Stimulated activated naive B cell treated with anti-CD40 and anti-IgM and Interleukin-4, amounts not matched to agents 10 μg/mL and 1 μg/mL and 100 μg/mL, for 72 hours (primary cell): ENCODE results near the gene MYOT.

Experiments
- ATAC-seq, 2 donors: fragments of 150-1000 bp; cut with Tn5 transposase; replicated peaks; 2 replicates each; pipeline ENCODE4 v1.10.0; 2021; ENCODE audit warnings: moderate library complexity in 1 of 2
- DNase-seq: peaks from one replicate; pipeline ENCODE4 v3.0.0; 2021
- H3K27ac Mint-ChIP-seq: one replicate; pipeline ENCODE4 v1.8.0; 2022; ENCODE audit warnings: mild to moderate bottlenecking, mixed read lengths
- H3K27me3 Mint-ChIP-seq, 2 donors: one replicate each; pipeline ENCODE4 v1.8.0; 2022; ENCODE audit warnings: mixed read lengths in 2 of 2
- H3K36me3 Mint-ChIP-seq, 2 donors: one replicate each; pipeline ENCODE4 v1.8.0; 2022; ENCODE audit warnings: mixed read lengths in 2 of 2, mild to moderate bottlenecking in 1 of 2
- H3K4me1 Mint-ChIP-seq, 2 donors: one replicate each; pipeline ENCODE4 v1.8.0; 2022; ENCODE audit warnings: mixed read lengths in 2 of 2, mild to moderate bottlenecking in 1 of 2
- H3K4me3 Mint-ChIP-seq, 2 donors: one replicate each; pipeline ENCODE4 v1.8.0; 2022; ENCODE audit warnings: mild to moderate bottlenecking in 2 of 2, mixed read lengths in 2 of 2, moderate library complexity in 1 of 2
- H3K9me3 Mint-ChIP-seq, 2 donors: one replicate each; pipeline ENCODE4 v1.8.0; 2022; ENCODE audit warnings: mixed read lengths in 2 of 2, mild to moderate bottlenecking in 1 of 2

Gene MYOT

GRCh38 chr5:137901011-137901817, 33.6 kb downstream of the MYOT start:
- Mint-ChIP-seq H3K27ac (peak overlapping the region; percentile 85), H3K36me3 (peaks cover 0 to 3% of the 10 kb centered on the region in 2 donors), H3K4me1 (peaks cover 30 to 69% of the 10 kb centered on the region in 2 donors), H3K9me3 (peaks cover 0 to 1% of the 10 kb centered on the region in 2 donors), H3K27me3 (no peaks in the 10 kb centered on the region), H3K4me3 (peak overlapping the region; percentile 34 to 51)
- no peak for DNase-seq
- peak; percentile 25 to 46 for ATAC-seq

- DNase-seq (no peak), ATAC-seq (no peak)
- Mint-ChIP-seq H3K36me3 (peaks cover 0 to 1% of the 10 kb centered on the region in 2 donors), H3K9me3 (peaks cover 0 to 1% of the 10 kb centered on the region in 2 donors), H3K4me1 (peaks cover 23 to 56% of the 10 kb centered on the region in 2 donors), H3K27me3 (no peaks in the 10 kb centered on the region), H3K27ac (peak overlapping the region; percentile 6), H3K4me3 (peak overlapping the region in 1 of 2 donors; percentile 26)
Measured at GRCh38 chr5:137902408-137903133, 34.9 kb downstream of the MYOT start.

- H3K27ac Mint-ChIP-seq: no peak overlapping the region
- DNase-seq: no peak
- H3K4me3 Mint-ChIP-seq: no peak overlapping the region
- ATAC-seq: no peak
- peaks cover 5 to 9% of the 10 kb centered on the region in 2 donors for H3K9me3 Mint-ChIP-seq
- no peaks in the 10 kb centered on the region for H3K27me3 Mint-ChIP-seq
- peaks cover 1 to 7% of the 10 kb centered on the region in 2 donors for H3K36me3 Mint-ChIP-seq
- peaks cover 0 to 4% of the 10 kb centered on the region in 2 donors for H3K4me1 Mint-ChIP-seq
Measured at GRCh38 chr5:137914758-137915157, 47.1 kb downstream of the MYOT start.

- no peaks in the 10 kb centered on the region for H3K27me3 Mint-ChIP-seq
- ATAC-seq (no peak), DNase-seq (no peak)
- peaks cover 1 to 7% of the 10 kb centered on the region in 2 donors for H3K36me3 Mint-ChIP-seq
- peaks cover 5 to 9% of the 10 kb centered on the region in 2 donors for H3K9me3 Mint-ChIP-seq
- H3K27ac Mint-ChIP-seq: no peak overlapping the region
- H3K4me1 Mint-ChIP-seq: peaks cover 0 to under 1% of the 10 kb centered on the region in 2 donors
- no peak overlapping the region for H3K4me3 Mint-ChIP-seq
Measured at GRCh38 chr5:137916923-137917322, 49.3 kb downstream of the MYOT start.

- no peak for DNase-seq
- peaks cover 1 to 4% of the 10 kb centered on the region in 2 donors for H3K36me3 Mint-ChIP-seq
Measured at GRCh38 chr5:137921931-137922330, 54.3 kb downstream of the MYOT start.

DNA sequence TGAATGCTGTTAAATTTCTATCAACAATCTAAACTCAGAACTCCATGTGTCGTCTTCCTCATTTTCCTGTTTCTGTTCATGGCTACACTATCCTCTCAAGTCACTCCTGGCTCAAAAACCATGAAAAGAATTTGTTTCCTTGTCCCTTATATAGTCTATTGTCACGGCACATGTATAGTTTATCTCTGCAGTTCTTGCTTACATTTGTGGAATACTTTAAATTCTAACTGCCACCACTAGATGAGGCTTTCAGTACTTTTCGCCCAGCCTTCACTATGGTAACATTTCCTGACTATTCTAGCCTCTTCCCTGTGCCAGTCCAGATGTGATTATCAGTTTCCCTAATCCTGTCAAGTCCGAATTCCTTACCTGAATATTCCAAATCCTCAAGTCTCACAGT, 56.2 kb downstream of the MYOT start:
- H3K9me3 Mint-ChIP-seq: no peaks in the 10 kb centered on the region
- peaks cover 1 to 2% of the 10 kb centered on the region in 2 donors for H3K36me3 Mint-ChIP-seq
- no peak for ATAC-seq
- no peak for DNase-seq
- no peaks in the 10 kb centered on the region for H3K4me1 Mint-ChIP-seq
- H3K27ac Mint-ChIP-seq: no peak overlapping the region
- H3K27me3 Mint-ChIP-seq: no peaks in the 10 kb centered on the region
- H3K4me3 Mint-ChIP-seq: no peak overlapping the region

More at GRCh38 chr5:137921931-137922330, 54.3 kb downstream of the MYOT start:
- H3K4me1 Mint-ChIP-seq: no peaks in the 10 kb centered on the region
- no peak overlapping the region for H3K27ac Mint-ChIP-seq
- ATAC-seq: no peak
- peaks cover 3 to 5% of the 10 kb centered on the region in 2 donors for H3K9me3 Mint-ChIP-seq
- H3K4me3 Mint-ChIP-seq: no peak overlapping the region
- H3K27me3 Mint-ChIP-seq: no peaks in the 10 kb centered on the region

DNA sequence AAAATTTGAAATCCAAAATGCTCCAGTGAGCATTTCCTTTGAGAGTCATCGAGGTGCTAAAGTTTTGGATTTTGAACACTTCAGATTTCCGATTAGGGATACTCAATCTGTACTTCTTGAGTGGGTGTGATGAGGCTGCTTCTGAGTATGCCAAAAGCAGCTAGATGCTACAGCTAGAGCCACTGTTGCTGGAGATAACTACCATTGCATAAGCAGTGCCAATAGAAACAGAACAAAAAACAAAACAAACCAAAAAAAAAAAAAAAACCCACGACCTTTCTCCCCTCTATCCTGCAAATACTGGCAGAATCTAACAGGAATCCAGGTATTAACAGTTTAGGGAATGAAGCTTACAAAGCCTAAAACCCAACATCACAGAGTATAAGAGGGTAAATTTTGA, 65.1 kb downstream of the MYOT start:
- H3K27ac Mint-ChIP-seq: no peak overlapping the region
- H3K27me3 Mint-ChIP-seq: no peaks in the 10 kb centered on the region
- peaks cover 16 to 26% of the 10 kb centered on the region in 2 donors for H3K4me1 Mint-ChIP-seq
- DNase-seq: no peak
- H3K4me3 Mint-ChIP-seq: no peak overlapping the region
- ATAC-seq: no peak
- H3K9me3 Mint-ChIP-seq: no peaks in the 10 kb centered on the region
- peaks cover 11 to 25% of the 10 kb centered on the region in 2 donors for H3K36me3 Mint-ChIP-seq

GRCh38 chr5:137933491-137933911, 65.8 kb downstream of the MYOT start:
- Mint-ChIP-seq H3K27ac (peak overlapping the region; percentile 53), H3K4me3 (no peak overlapping the region), H3K27me3 (no peaks in the 10 kb centered on the region), H3K9me3 (no peaks in the 10 kb centered on the region), H3K36me3 (peaks cover 9 to 25% of the 10 kb centered on the region in 2 donors), H3K4me1 (peaks cover 16 to 26% of the 10 kb centered on the region in 2 donors)
- DNase-seq (no peak), ATAC-seq (no peak)

DNA sequence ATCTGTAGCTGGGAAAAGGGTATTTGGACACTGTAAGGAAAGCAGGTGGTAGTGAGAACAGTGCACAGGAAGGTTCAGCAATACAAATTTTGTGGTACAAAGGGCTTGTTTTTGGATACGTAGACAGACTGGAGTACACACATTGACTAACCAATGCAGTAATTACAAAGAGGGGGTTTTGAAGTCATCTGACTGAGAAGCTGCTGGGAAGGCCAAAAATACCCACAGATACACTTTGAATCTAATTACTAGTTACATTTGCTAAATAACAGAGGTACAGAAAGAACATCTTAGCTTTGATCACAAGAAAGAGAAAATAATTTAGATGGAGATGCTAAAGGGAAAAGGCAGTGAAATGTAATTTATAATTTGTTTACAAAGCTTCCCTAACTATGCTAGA, 67.5 kb downstream of the MYOT start:
- Mint-ChIP-seq H3K27ac (peak overlapping the region; percentile 88), H3K9me3 (no peaks in the 10 kb centered on the region), H3K36me3 (peaks cover 15 to 29% of the 10 kb centered on the region in 2 donors), H3K4me3 (peak overlapping the region; percentile 23 to 44), H3K27me3 (no peaks in the 10 kb centered on the region), H3K4me1 (peaks cover 22 to 34% of the 10 kb centered on the region in 2 donors)
- peak; percentile 71 to 73 for ATAC-seq
- no peak for DNase-seq

DNA sequence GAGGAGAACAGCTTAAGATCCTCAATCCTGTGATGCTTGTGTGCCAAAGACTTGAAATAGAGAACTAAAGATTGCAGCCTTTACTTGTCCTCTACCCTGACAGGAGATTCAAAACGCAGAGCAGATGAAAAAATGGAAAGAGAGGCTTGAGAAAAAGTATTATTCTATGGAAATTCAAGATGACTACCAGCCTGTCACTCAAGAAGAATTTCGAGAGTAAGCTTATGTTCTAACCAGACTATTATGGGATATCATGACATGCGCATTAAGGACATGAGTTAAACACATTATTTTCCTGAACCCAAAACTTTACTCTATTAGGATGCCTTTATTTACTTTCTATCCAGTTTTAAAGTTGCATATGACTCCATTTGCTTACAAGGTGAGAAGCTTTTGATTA, 68.0 kb downstream of the MYOT start:
- H3K27me3 Mint-ChIP-seq: no peaks in the 10 kb centered on the region
- H3K27ac Mint-ChIP-seq: peak overlapping the region; percentile 88
- peaks cover 22 to 34% of the 10 kb centered on the region in 2 donors for H3K4me1 Mint-ChIP-seq
- H3K4me3 Mint-ChIP-seq: peak overlapping the region in 1 of 2 donors; percentile 23
- DNase-seq (no peak), ATAC-seq (peak in 1 of 2 donors; percentile 29)
- peaks cover 15 to 29% of the 10 kb centered on the region in 2 donors for H3K36me3 Mint-ChIP-seq
- H3K9me3 Mint-ChIP-seq: no peaks in the 10 kb centered on the region
